ENCODE data around the gene C12orf42.

C12orf42 gene

GRCh38 chr12:103470664-103471063 lies 25.1 kb downstream of the C12orf42 start:
- TF ChIP-seq POLR2AphosphoS5 (IDR thresholded peaks at IDR 0.05; ENCODE audit: low read depth, low read length), result no peak
- TF ChIP-seq FOXP2 (optimal IDR thresholded peaks at IDR 0.05; ENCODE audit: borderline replicate concordance, extremely low read depth, extremely low read length, insufficient read depth), result no peak
- no peak for TF ChIP-seq SIN3A (IDR thresholded peaks at IDR 0.05; ENCODE audit: borderline replicate concordance, insufficient read depth, low read length)
- no peak for TF ChIP-seq TAF1 (IDR thresholded peaks at IDR 0.05; ENCODE audit: borderline replicate concordance, insufficient read depth, low read length)
- no peak for TF ChIP-seq REST (IDR thresholded peaks at IDR 0.05; ENCODE audit: insufficient read depth in 1 of 2, low read depth in 2 of 2, low read length in 2 of 2)

GRCh38 chr12:103469719-103470118 lies 26.0 kb downstream of the C12orf42 start:
- TF ChIP-seq FOXP2 (optimal IDR thresholded peaks at IDR 0.05; ENCODE audit: borderline replicate concordance, extremely low read depth, extremely low read length, insufficient read depth), result no peak
- TF ChIP-seq POLR2AphosphoS5 (IDR thresholded peaks at IDR 0.05; ENCODE audit: low read depth, low read length), result no peak
- no peak for TF ChIP-seq TAF1 (IDR thresholded peaks at IDR 0.05; ENCODE audit: borderline replicate concordance, insufficient read depth, low read length)
- no peak for TF ChIP-seq SIN3A (IDR thresholded peaks at IDR 0.05; ENCODE audit: borderline replicate concordance, insufficient read depth, low read length)
- no peak for TF ChIP-seq REST (IDR thresholded peaks at IDR 0.05; ENCODE audit: insufficient read depth in 1 of 2, low read depth in 2 of 2, low read length in 2 of 2)

GRCh38 chr12:103468837-103469236 lies 26.9 kb downstream of the C12orf42 start:
- TF ChIP-seq SIN3A (IDR thresholded peaks at IDR 0.05; ENCODE audit: borderline replicate concordance, insufficient read depth, low read length) (no peak), TAF1 (IDR thresholded peaks at IDR 0.05; ENCODE audit: borderline replicate concordance, insufficient read depth, low read length) (no peak), FOXP2 (optimal IDR thresholded peaks at IDR 0.05; ENCODE audit: borderline replicate concordance, extremely low read depth, extremely low read length, insufficient read depth) (no peak), POLR2AphosphoS5 (IDR thresholded peaks at IDR 0.05; ENCODE audit: low read depth, low read length) (no peak), REST (IDR thresholded peaks at IDR 0.05; ENCODE audit: insufficient read depth in 1 of 2, low read depth in 2 of 2, low read length in 2 of 2) (no peak)

- TF ChIP-seq FOXP2 (optimal IDR thresholded peaks at IDR 0.05; ENCODE audit: borderline replicate concordance, extremely low read depth, extremely low read length, insufficient read depth) (no peak), TAF1 (IDR thresholded peaks at IDR 0.05; ENCODE audit: borderline replicate concordance, insufficient read depth, low read length) (no peak), POLR2AphosphoS5 (IDR thresholded peaks at IDR 0.05; ENCODE audit: low read depth, low read length) (no peak), REST (IDR thresholded peaks at IDR 0.05; ENCODE audit: insufficient read depth in 1 of 2, low read depth in 2 of 2, low read length in 2 of 2) (no peak), SIN3A (IDR thresholded peaks at IDR 0.05; ENCODE audit: borderline replicate concordance, insufficient read depth, low read length) (no peak)
Observed at GRCh38 chr12:103462675-103463074, 33.1 kb downstream of the C12orf42 start.

GRCh38 chr12:103457471-103457870 lies 38.3 kb downstream of the C12orf42 start:
- TF ChIP-seq SIN3A (IDR thresholded peaks at IDR 0.05; ENCODE audit: borderline replicate concordance, insufficient read depth, low read length) (no peak), TAF1 (IDR thresholded peaks at IDR 0.05; ENCODE audit: borderline replicate concordance, insufficient read depth, low read length) (no peak), POLR2AphosphoS5 (IDR thresholded peaks at IDR 0.05; ENCODE audit: low read depth, low read length) (no peak), REST (IDR thresholded peaks at IDR 0.05; ENCODE audit: insufficient read depth in 1 of 2, low read depth in 2 of 2, low read length in 2 of 2) (no peak), FOXP2 (optimal IDR thresholded peaks at IDR 0.05; ENCODE audit: borderline replicate concordance, extremely low read depth, extremely low read length, insufficient read depth) (no peak)
